Skeletal muscle satellite cell (primary cell): ENCODE data around the gene DNAH3.
"Not testable (repeated sequence)": the region's sequence is repeated elsewhere in the genome, so short reads cannot be mapped to it uniquely, and the experiment has no call there.

ENCODE experiments used
- H3K27me3 ChIP-seq: 2 replicates; pipeline ENCODE4 v1.7.0; 2013; ENCODE audit warnings: low read length; ENCODE audit not compliant: control insufficient read depth, insufficient read depth
- H3K36me3 ChIP-seq: 2 replicates; pipeline ENCODE4 v1.7.0; 2013; ENCODE audit warnings: mild to moderate bottlenecking, control low read depth, low read length; ENCODE audit not compliant: insufficient read depth
- H3K4me1 ChIP-seq: 2 replicates; pipeline ENCODE4 v1.7.0; 2013; ENCODE audit warnings: low read length; ENCODE audit not compliant: control insufficient read depth, insufficient read depth
- H3K4me2 ChIP-seq: 2 replicates; pipeline ENCODE4 v1.7.0; 2013; ENCODE audit warnings: mild to moderate bottlenecking, low read length
- H3K4me3 ChIP-seq: 2 replicates; pipeline ENCODE4 v1.7.0; 2013; ENCODE audit warnings: low read length
- H3K9ac ChIP-seq: 2 replicates; pipeline ENCODE4 v1.7.0; 2013; ENCODE audit warnings: mild to moderate bottlenecking, low read depth, low read length, moderate library complexity
- H3K9me3 ChIP-seq: replicated peaks from 2 replicates; pipeline ENCODE4 v1.7.0; 2013; ENCODE audit warnings: mild to moderate bottlenecking, control low read depth, low read length

The DNAH3 gene

GRCh38 chr16:21115551-21115950, 35.1 kb downstream of the DNAH3 start:
- H3K9ac ChIP-seq, H3K4me1 ChIP-seq, H3K9me3 ChIP-seq, H3K4me3 ChIP-seq, H3K36me3 ChIP-seq, H3K27me3 ChIP-seq, H3K4me2 ChIP-seq: not testable (repeated sequence)

DNA sequence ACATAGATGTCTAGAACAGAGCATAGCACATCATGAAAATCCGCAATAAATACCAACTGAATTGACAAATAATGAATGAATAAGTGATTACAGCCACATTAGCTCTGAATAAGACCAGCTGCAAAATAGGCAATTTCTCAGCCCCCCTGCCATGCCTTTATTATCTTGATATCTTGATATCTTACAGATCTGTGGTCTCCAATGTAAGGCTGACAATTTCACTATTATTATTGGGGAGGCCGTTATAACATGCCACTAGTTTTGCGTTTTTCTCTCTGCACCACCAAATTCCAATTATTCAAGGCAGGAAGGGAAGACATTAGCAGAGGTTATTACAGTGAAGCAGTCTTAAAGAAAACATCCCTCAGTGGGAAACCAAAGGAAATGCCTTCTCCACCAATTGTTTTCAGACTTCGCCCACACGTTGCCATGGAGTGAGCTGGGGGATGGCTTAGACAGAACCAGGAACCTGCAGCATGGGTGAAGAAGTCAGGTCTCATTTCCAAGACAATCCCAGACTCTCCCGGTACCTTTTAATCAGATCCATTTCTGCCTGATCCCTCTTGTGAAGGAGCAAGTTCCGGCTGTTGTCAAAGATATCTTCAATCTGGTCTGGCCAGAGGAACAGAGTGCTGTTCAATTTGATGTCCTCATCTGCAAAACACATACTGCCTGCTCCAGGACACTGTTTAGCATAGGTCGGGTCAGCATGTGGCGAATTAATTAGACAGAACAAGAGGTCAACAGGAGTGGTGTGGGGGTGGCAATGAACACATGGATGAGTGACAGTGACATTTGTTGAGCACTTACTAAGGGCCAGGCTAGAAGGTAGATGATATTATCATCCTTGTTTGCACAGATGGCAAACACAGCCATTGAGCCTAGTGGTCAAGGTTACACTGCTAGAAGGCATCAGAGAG, 46.4 kb downstream of the DNAH3 start:
- H3K9ac ChIP-seq, result peak overlapping the region; percentile 10
- H3K27me3 ChIP-seq, result no peaks in the 10 kb centered on the region
- peak overlapping the region; percentile 61 for H3K4me2 ChIP-seq
- peaks cover 24% of the 10 kb centered on the region for H3K4me1 ChIP-seq
- no peaks in the 10 kb centered on the region for H3K36me3 ChIP-seq
- H3K4me3 ChIP-seq, result peak overlapping the region; percentile 7
- no peaks in the 10 kb centered on the region for H3K9me3 ChIP-seq

GRCh38 chr16:21101631-21102420, 48.8 kb downstream of the DNAH3 start:
- no peak overlapping the region for H3K4me3 ChIP-seq
- H3K27me3 ChIP-seq, result no peaks in the 10 kb centered on the region
- H3K4me2 ChIP-seq, result no peak overlapping the region
- no peaks in the 10 kb centered on the region for H3K9me3 ChIP-seq
- H3K9ac ChIP-seq, result no peak overlapping the region
- no peaks in the 10 kb centered on the region for H3K36me3 ChIP-seq
- H3K4me1 ChIP-seq, result peaks cover 33% of the 10 kb centered on the region

GRCh38 chr16:21100447-21100846, 50.2 kb downstream of the DNAH3 start:
- no peak overlapping the region for H3K4me2 ChIP-seq
- no peak overlapping the region for H3K9ac ChIP-seq
- no peaks in the 10 kb centered on the region for H3K27me3 ChIP-seq
- no peaks in the 10 kb centered on the region for H3K36me3 ChIP-seq
- no peaks in the 10 kb centered on the region for H3K9me3 ChIP-seq
- peaks cover 33% of the 10 kb centered on the region for H3K4me1 ChIP-seq
- no peak overlapping the region for H3K4me3 ChIP-seq

DNA sequence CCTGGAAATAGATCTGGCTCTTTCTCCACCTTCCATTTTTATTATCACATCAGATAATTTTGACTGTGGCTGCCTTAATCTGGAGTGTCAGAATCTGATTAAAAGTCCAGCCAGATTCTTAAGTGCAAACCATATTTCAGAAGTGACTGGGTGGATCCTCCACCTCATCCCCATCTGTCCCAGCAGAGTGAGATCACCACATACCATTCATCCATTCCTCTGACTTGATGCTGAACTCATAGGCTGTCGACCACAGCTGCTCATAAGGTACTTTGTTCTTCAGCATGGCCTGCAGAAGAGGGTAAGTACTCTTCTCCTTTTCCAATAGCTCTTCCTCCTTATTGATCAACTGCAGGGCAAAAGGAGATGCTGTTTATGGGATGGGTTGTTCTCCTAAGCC, 53.5 kb downstream of the DNAH3 start:
- Histone ChIP-seq H3K36me3 (no peaks in the 10 kb centered on the region), H3K4me1 (peaks cover 16% of the 10 kb centered on the region), H3K4me2 (peak overlapping the region; percentile 12), H3K9ac (no peak overlapping the region), H3K9me3 (no peaks in the 10 kb centered on the region), H3K4me3 (no peak overlapping the region), H3K27me3 (no peaks in the 10 kb centered on the region)

GRCh38 chr16:21094719-21095118, 55.9 kb downstream of the DNAH3 start:
- not testable (repeated sequence) for H3K4me2 ChIP-seq, H3K9me3 ChIP-seq, H3K27me3 ChIP-seq, H3K36me3 ChIP-seq, H3K4me3 ChIP-seq, H3K4me1 ChIP-seq, H3K9ac ChIP-seq

GRCh38 chr16:21092951-21093350, 57.7 kb downstream of the DNAH3 start:
- no peaks in the 10 kb centered on the region for H3K27me3 ChIP-seq
- peaks cover 9% of the 10 kb centered on the region for H3K4me1 ChIP-seq
- no peak overlapping the region for H3K4me2 ChIP-seq
- H3K4me3 ChIP-seq, result no peak overlapping the region
- no peaks in the 10 kb centered on the region for H3K36me3 ChIP-seq
- H3K9me3 ChIP-seq, result no peaks in the 10 kb centered on the region
- H3K9ac ChIP-seq, result no peak overlapping the region

DNA sequence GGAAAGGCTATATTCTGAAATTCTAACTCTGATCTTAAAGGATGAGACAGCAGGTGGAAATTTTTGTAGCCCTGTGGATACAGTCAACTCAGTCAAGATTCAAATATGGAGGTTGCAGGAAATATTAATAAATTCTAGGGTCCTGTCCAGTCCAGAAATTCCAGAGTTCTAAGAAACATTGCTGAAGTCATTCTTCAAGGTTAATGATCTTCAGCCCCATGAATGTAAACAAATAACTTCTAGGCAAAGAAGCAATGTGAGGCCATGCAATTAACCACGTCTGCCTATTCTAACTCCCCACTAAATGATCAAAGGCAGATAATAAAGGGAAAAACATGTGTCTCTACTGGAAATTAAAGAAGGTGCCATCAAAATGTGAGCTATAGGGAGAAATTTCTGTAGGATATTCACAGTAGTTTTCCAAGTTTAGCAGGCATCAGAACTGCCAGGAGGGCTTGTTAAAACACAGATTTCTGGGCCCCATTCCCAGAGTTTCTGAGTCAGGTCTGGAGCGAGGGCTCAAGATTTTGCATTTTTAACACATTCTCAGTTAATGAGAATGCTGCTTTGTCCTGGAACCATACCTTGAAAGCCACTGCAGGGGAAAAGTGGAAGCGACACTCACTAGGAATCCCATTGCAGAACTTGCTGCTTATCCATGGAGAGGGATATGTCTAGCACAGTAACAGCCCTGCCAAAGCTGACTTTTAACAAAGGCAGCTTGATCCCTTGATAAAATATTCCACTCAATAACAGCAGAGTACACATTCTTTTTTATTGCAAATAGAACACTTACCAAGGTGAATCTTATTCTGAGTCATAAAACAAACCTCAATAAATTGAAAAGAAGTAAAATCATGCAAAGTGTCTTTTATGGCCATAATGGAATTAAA, 61.8 kb downstream of the DNAH3 start:
- H3K9me3 ChIP-seq, result no peaks in the 10 kb centered on the region
- no peaks in the 10 kb centered on the region for H3K36me3 ChIP-seq
- no peaks in the 10 kb centered on the region for H3K27me3 ChIP-seq
- no peaks in the 10 kb centered on the region for H3K4me1 ChIP-seq
- H3K4me3 ChIP-seq, result no peak overlapping the region
- H3K9ac ChIP-seq, result no peak overlapping the region
- H3K4me2 ChIP-seq, result no peak overlapping the region

- H3K4me3 ChIP-seq, result no peak overlapping the region
- no peaks in the 10 kb centered on the region for H3K9me3 ChIP-seq
- H3K4me1 ChIP-seq, result no peaks in the 10 kb centered on the region
- H3K9ac ChIP-seq, result no peak overlapping the region
- no peaks in the 10 kb centered on the region for H3K36me3 ChIP-seq
- H3K27me3 ChIP-seq, result no peaks in the 10 kb centered on the region
- H3K4me2 ChIP-seq, result no peak overlapping the region
Measured at GRCh38 chr16:21088143-21088542, 62.5 kb downstream of the DNAH3 start.

- H3K27me3 ChIP-seq, result no peaks in the 10 kb centered on the region
- H3K4me1 ChIP-seq, result no peaks in the 10 kb centered on the region
- H3K36me3 ChIP-seq, result no peaks in the 10 kb centered on the region
- H3K4me3 ChIP-seq, result no peak overlapping the region
- no peak overlapping the region for H3K9ac ChIP-seq
- no peaks in the 10 kb centered on the region for H3K9me3 ChIP-seq
- no peak overlapping the region for H3K4me2 ChIP-seq
Measured at GRCh38 chr16:21084631-21085225, 65.9 kb downstream of the DNAH3 start.
